Measurements from ENCODE around the gene DYNLRB2.

The DYNLRB2 gene

GRCh38 chr16:80576343-80576912 lies 35.6 kb downstream of the DYNLRB2 start:
- no peaks in the 10 kb centered on the region for H3K9me3 ChIP-seq (ENCODE audit: insufficient read depth, low read length)
- H3K36me3 ChIP-seq (ENCODE audit: low read length) = no peaks in the 10 kb centered on the region
- H3F3A ChIP-seq (ENCODE audit: insufficient read depth) = no peaks in the 10 kb centered on the region
- no peaks in the 10 kb centered on the region for H3K27me3 ChIP-seq (ENCODE audit: low read length)
- H2AFZ ChIP-seq (ENCODE audit: low read depth, low read length, severe bottlenecking) = no peak overlapping the region
- H3K4me2 ChIP-seq (ENCODE audit: low read depth, low read length, poor library complexity, severe bottlenecking) = no peak overlapping the region
- no peak overlapping the region for H3K4me3 ChIP-seq (ENCODE audit: insufficient read depth, low read length, poor library complexity, severe bottlenecking)
- no peaks in the 10 kb centered on the region for H4K20me1 ChIP-seq (ENCODE audit: low read depth, low read length)
- no peak overlapping the region for H3K27ac ChIP-seq (ENCODE audit: low read depth, low read length)
- TF ChIP-seq EZH2phosphoT487 (conservative IDR thresholded peaks at IDR 0.05; ENCODE audit: low read length) = no peak
- TF ChIP-seq, protein P1, sequence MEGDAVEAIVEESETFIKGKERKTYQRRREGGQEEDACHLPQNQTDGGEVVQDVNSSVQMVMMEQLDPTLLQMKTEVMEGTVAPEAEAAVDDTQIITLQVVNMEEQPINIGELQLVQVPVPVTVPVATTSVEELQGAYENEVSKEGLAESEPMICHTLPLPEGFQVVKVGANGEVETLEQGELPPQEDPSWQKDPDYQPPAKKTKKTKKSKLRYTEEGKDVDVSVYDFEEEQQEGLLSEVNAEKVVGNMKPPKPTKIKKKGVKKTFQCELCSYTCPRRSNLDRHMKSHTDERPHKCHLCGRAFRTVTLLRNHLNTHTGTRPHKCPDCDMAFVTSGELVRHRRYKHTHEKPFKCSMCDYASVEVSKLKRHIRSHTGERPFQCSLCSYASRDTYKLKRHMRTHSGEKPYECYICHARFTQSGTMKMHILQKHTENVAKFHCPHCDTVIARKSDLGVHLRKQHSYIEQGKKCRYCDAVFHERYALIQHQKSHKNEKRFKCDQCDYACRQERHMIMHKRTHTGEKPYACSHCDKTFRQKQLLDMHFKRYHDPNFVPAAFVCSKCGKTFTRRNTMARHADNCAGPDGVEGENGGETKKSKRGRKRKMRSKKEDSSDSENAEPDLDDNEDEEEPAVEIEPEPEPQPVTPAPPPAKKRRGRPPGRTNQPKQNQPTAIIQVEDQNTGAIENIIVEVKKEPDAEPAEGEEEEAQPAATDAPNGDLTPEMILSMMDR (IDR thresholded peaks at IDR 0.05; ENCODE audit: insufficient read depth, low read length, poor library complexity, severe bottlenecking) = no peak
- H3K9me2 ChIP-seq (replicated peaks; ENCODE audit: insufficient read depth, low read length) = no peaks in the 10 kb centered on the region
- no peak overlapping the region for H3K9ac ChIP-seq (ENCODE audit: low read length)
- H3K79me2 ChIP-seq (ENCODE audit: insufficient read depth, low read length) = no peaks in the 10 kb centered on the region

- Histone ChIP-seq H3K9me2 (replicated peaks; ENCODE audit: insufficient read depth, low read length) (no peaks in the 10 kb centered on the region), H3K9ac (ENCODE audit: low read length) (no peak overlapping the region), H2AFZ (ENCODE audit: low read depth, low read length, severe bottlenecking) (no peak overlapping the region), H3K27me3 (ENCODE audit: low read length) (no peaks in the 10 kb centered on the region), H3K4me3 (ENCODE audit: insufficient read depth, low read length, poor library complexity, severe bottlenecking) (no peak overlapping the region), H3K79me2 (ENCODE audit: insufficient read depth, low read length) (no peaks in the 10 kb centered on the region), H4K20me1 (ENCODE audit: low read depth, low read length) (no peaks in the 10 kb centered on the region), H3K9me3 (ENCODE audit: insufficient read depth, low read length) (no peaks in the 10 kb centered on the region), H3F3A (ENCODE audit: insufficient read depth) (no peaks in the 10 kb centered on the region), H3K27ac (ENCODE audit: low read depth, low read length) (no peak overlapping the region), H3K36me3 (ENCODE audit: low read length) (no peaks in the 10 kb centered on the region), H3K4me2 (ENCODE audit: low read depth, low read length, poor library complexity, severe bottlenecking) (no peak overlapping the region)
- TF ChIP-seq, protein P1 (IDR thresholded peaks at IDR 0.05; ENCODE audit: insufficient read depth, low read length, poor library complexity, severe bottlenecking) = no peak
- TF ChIP-seq EZH2phosphoT487 (conservative IDR thresholded peaks at IDR 0.05; ENCODE audit: low read length) = no peak
Measured at GRCh38 chr16:80577485-80578280, 36.9 kb downstream of the DYNLRB2 start.

DNA sequence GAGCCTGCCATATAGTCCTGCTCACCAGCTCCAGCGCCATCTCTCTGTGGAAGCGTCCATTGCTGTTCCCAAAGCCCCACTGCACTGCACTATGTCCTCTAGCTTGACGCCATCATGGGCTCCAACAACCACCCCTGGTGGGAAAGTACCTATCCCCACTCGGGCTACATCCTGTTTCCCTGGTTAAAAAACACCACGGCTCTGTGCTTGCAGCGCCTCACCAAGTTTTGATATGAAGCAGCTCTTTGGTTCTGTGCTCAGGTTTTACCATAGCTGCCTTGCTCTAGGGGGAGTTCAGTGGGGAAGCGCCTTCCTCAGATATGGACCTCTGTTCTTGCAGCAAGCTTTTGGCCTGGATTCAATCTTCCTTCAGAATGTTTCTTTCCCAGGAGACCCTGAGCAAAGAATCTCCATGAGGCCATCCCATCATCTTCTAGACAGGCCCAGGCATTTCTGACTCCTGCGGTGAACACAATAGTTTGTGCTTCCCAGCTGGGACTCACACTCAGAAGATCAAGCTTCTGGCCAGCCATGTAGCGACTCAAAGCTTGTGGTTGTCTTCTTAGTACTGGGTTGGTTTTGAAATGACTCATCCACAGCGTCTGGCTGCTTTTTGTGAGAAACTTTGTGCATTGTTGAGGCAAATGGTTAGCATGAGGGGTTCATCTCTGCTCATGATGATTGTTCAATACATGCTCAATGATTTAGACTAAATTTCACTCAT lies 39.5 kb downstream of the DYNLRB2 start:
- Histone ChIP-seq H3K4me3 (ENCODE audit: insufficient read depth, low read length, poor library complexity, severe bottlenecking) (no peak overlapping the region), H3K9ac (ENCODE audit: low read length) (no peak overlapping the region), H3F3A (ENCODE audit: insufficient read depth) (no peaks in the 10 kb centered on the region), H3K27me3 (ENCODE audit: low read length) (no peaks in the 10 kb centered on the region), H2AFZ (ENCODE audit: low read depth, low read length, severe bottlenecking) (no peak overlapping the region), H3K4me2 (ENCODE audit: low read depth, low read length, poor library complexity, severe bottlenecking) (no peak overlapping the region), H3K27ac (ENCODE audit: low read depth, low read length) (no peak overlapping the region), H3K9me3 (ENCODE audit: insufficient read depth, low read length) (no peaks in the 10 kb centered on the region), H3K9me2 (replicated peaks; ENCODE audit: insufficient read depth, low read length) (no peaks in the 10 kb centered on the region), H3K79me2 (ENCODE audit: insufficient read depth, low read length) (no peaks in the 10 kb centered on the region), H4K20me1 (ENCODE audit: low read depth, low read length) (no peaks in the 10 kb centered on the region), H3K36me3 (ENCODE audit: low read length) (no peaks in the 10 kb centered on the region)
- TF ChIP-seq EZH2phosphoT487 (conservative IDR thresholded peaks at IDR 0.05; ENCODE audit: low read length) = no peak
- TF ChIP-seq, protein P1 (IDR thresholded peaks at IDR 0.05; ENCODE audit: insufficient read depth, low read length, poor library complexity, severe bottlenecking) = no peak
